Activated T-cell treated with anti-CD3 and anti-CD28 coated beads, Interleukin-2, amount 50 U/mL, for 24 hours (primary cell): ENCODE measurements around the gene XPC.

Source experiments
- DNase-seq: peaks from one replicate; pipeline ENCODE4 v3.0.0-alpha.2; 2020
- H3K27ac Mint-ChIP-seq: 2 replicates; pipeline ENCODE4 v1.8.0; 2020; ENCODE audit warnings: mild to moderate bottlenecking, mixed read lengths
- H3K27me3 Mint-ChIP-seq: 2 replicates; pipeline ENCODE4 v1.8.0; 2020; ENCODE audit warnings: mixed read lengths
- H3K36me3 Mint-ChIP-seq: 2 replicates; pipeline ENCODE4 v1.8.0; 2020; ENCODE audit warnings: low read depth, mixed read lengths
- H3K4me1 Mint-ChIP-seq: 2 replicates; pipeline ENCODE4 v1.8.0; 2020; ENCODE audit warnings: low read depth, mixed read lengths
- H3K4me3 Mint-ChIP-seq: 2 replicates; pipeline ENCODE4 v1.8.0; 2020; ENCODE audit warnings: mild to moderate bottlenecking, moderate library complexity, mixed read lengths
- H3K9me3 Mint-ChIP-seq: 2 replicates; pipeline ENCODE4 v1.8.0; 2020; ENCODE audit warnings: mixed read lengths

XPC gene

GRCh38 chr3:14152233-14152962, 26.0 kb downstream of the XPC start:
- peaks cover 88% of the 10 kb centered on the region for H3K36me3 Mint-ChIP-seq
- H3K27ac Mint-ChIP-seq = no peak overlapping the region
- peaks cover 7% of the 10 kb centered on the region for H3K4me1 Mint-ChIP-seq
- H3K9me3 Mint-ChIP-seq = no peaks in the 10 kb centered on the region
- H3K4me3 Mint-ChIP-seq = no peak overlapping the region
- no peak for DNase-seq
- H3K27me3 Mint-ChIP-seq = no peaks in the 10 kb centered on the region

GRCh38 chr3:14151471-14152083, 26.8 kb downstream of the XPC start:
- H3K4me3 Mint-ChIP-seq = no peak overlapping the region
- H3K27me3 Mint-ChIP-seq = no peaks in the 10 kb centered on the region
- no peak for DNase-seq
- H3K4me1 Mint-ChIP-seq = peaks cover 2% of the 10 kb centered on the region
- H3K27ac Mint-ChIP-seq = no peak overlapping the region
- H3K9me3 Mint-ChIP-seq = no peaks in the 10 kb centered on the region
- peaks cover 88% of the 10 kb centered on the region for H3K36me3 Mint-ChIP-seq

GRCh38 chr3:14150491-14151230, 27.7 kb downstream of the XPC start:
- Mint-ChIP-seq H3K9me3 (no peaks in the 10 kb centered on the region), H3K36me3 (peaks cover 88% of the 10 kb centered on the region), H3K27ac (peak overlapping the region; percentile 83), H3K4me1 (peaks cover 7% of the 10 kb centered on the region), H3K4me3 (no peak overlapping the region), H3K27me3 (no peaks in the 10 kb centered on the region)
- no peak for DNase-seq

GRCh38 chr3:14150078-14150477, 28.3 kb downstream of the XPC start:
- Mint-ChIP-seq H3K36me3 (peaks cover 88% of the 10 kb centered on the region), H3K4me1 (peaks cover 11% of the 10 kb centered on the region), H3K27me3 (no peaks in the 10 kb centered on the region), H3K4me3 (no peak overlapping the region), H3K27ac (peak overlapping the region; percentile 70), H3K9me3 (no peaks in the 10 kb centered on the region)
- DNase-seq = no peak

- no peaks in the 10 kb centered on the region for H3K9me3 Mint-ChIP-seq
- H3K27me3 Mint-ChIP-seq = no peaks in the 10 kb centered on the region
- H3K27ac Mint-ChIP-seq = peak overlapping the region; percentile 69
- H3K4me1 Mint-ChIP-seq = peaks cover 26% of the 10 kb centered on the region
- H3K36me3 Mint-ChIP-seq = peaks cover 84% of the 10 kb centered on the region
- H3K4me3 Mint-ChIP-seq = no peak overlapping the region
- no peak for DNase-seq
Measured at GRCh38 chr3:14148041-14148985, 30.1 kb downstream of the XPC start.

- Mint-ChIP-seq H3K4me1 (peaks cover 33% of the 10 kb centered on the region), H3K36me3 (peaks cover 84% of the 10 kb centered on the region), H3K4me3 (no peak overlapping the region), H3K9me3 (no peaks in the 10 kb centered on the region), H3K27ac (peak overlapping the region; percentile 75), H3K27me3 (no peaks in the 10 kb centered on the region)
- no peak for DNase-seq
Measured at GRCh38 chr3:14147617-14148016, 30.8 kb downstream of the XPC start.

GRCh38 chr3:14147066-14147435, 31.4 kb downstream of the XPC start:
- no peaks in the 10 kb centered on the region for H3K27me3 Mint-ChIP-seq

GRCh38 chr3:14146381-14147065, 31.9 kb downstream of the XPC start:
- H3K27me3 Mint-ChIP-seq = no peaks in the 10 kb centered on the region
- peaks cover 44% of the 10 kb centered on the region for H3K4me1 Mint-ChIP-seq
- no peak for DNase-seq
- no peaks in the 10 kb centered on the region for H3K9me3 Mint-ChIP-seq
- no peak overlapping the region for H3K4me3 Mint-ChIP-seq
- H3K36me3 Mint-ChIP-seq = peaks cover 84% of the 10 kb centered on the region
- H3K27ac Mint-ChIP-seq = peak overlapping the region; percentile 87

More at GRCh38 chr3:14147066-14147435, 31.4 kb downstream of the XPC start:
- Mint-ChIP-seq H3K4me3 (no peak overlapping the region), H3K4me1 (peaks cover 39% of the 10 kb centered on the region), H3K36me3 (peaks cover 84% of the 10 kb centered on the region), H3K27ac (peak overlapping the region; percentile 75), H3K9me3 (no peaks in the 10 kb centered on the region)
- DNase-seq = no peak

GRCh38 chr3:14145670-14146380, 32.6 kb downstream of the XPC start:
- H3K27me3 Mint-ChIP-seq = no peaks in the 10 kb centered on the region
- H3K27ac Mint-ChIP-seq = peak overlapping the region; percentile 87
- no peak for DNase-seq
- H3K4me3 Mint-ChIP-seq = no peak overlapping the region
- H3K36me3 Mint-ChIP-seq = peaks cover 88% of the 10 kb centered on the region
- no peaks in the 10 kb centered on the region for H3K9me3 Mint-ChIP-seq
- H3K4me1 Mint-ChIP-seq = peaks cover 51% of the 10 kb centered on the region

- no peak for DNase-seq
- Mint-ChIP-seq H3K4me3 (no peak overlapping the region), H3K9me3 (no peaks in the 10 kb centered on the region), H3K27me3 (no peaks in the 10 kb centered on the region), H3K27ac (peak overlapping the region; percentile 93), H3K4me1 (peaks cover 57% of the 10 kb centered on the region), H3K36me3 (peaks cover 88% of the 10 kb centered on the region)
Measured at GRCh38 chr3:14145236-14145635, 33.2 kb downstream of the XPC start.

GRCh38 chr3:14144423-14145075, 33.9 kb downstream of the XPC start:
- no peaks in the 10 kb centered on the region for H3K9me3 Mint-ChIP-seq
- H3K4me3 Mint-ChIP-seq = peak overlapping the region; percentile 55
- peak; percentile 47 for DNase-seq
- no peaks in the 10 kb centered on the region for H3K27me3 Mint-ChIP-seq
- peak overlapping the region; percentile 93 for H3K27ac Mint-ChIP-seq
- H3K4me1 Mint-ChIP-seq = peaks cover 59% of the 10 kb centered on the region
- peaks cover 88% of the 10 kb centered on the region for H3K36me3 Mint-ChIP-seq

- Mint-ChIP-seq H3K9me3 (no peaks in the 10 kb centered on the region), H3K4me1 (peaks cover 61% of the 10 kb centered on the region), H3K27ac (peak overlapping the region; percentile 93), H3K36me3 (peaks cover 93% of the 10 kb centered on the region), H3K27me3 (no peaks in the 10 kb centered on the region), H3K4me3 (no peak overlapping the region)
- no peak for DNase-seq
Measured at GRCh38 chr3:14143271-14144225, 34.9 kb downstream of the XPC start.
